Activated CD4-positive, alpha-beta T cell treated with anti-CD3 and anti-CD28 coated beads, Interleukin-2, amount 50 U/mL, for 48 hours (primary cell): ENCODE results near the gene OPRL1.

Experiments used
- DNase-seq, 2 experiments: peaks; one replicate each; pipeline ENCODE4 v3.0.0-alpha.2; 2020

OPRL1 gene

DNA sequence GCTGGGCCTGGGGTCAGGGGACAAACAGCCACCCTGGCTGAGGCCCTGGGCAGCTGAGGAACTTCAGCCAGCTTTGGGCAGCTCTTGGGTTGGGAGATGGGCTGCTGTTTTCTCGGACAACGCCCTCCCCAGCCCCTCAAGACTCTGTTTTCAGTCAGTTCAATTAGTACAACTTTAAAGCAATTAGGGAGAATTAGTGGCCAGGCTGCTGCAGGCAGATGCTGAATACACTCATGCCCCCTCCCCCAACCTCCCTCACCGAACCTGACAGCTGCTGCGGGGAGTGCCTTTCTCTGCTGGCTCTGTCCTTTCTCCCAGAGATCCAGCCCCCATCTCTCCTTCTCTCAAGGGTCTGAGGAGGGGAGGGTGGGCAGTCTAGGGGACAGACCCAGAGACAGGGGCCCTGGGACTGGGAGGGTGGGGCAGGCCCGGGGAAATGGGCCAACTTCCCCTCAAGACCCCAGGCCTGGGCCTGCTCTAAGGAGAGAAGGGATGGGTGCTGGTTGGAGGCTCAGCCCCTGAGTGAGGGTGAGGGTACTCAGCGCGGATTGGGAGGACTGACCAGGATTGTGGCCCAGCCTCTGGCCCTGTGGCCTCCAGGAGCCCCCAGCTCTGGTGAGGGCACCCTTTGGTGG lies 66.5 kb downstream of the OPRL1 start:
- DNase-seq: no peak

DNA sequence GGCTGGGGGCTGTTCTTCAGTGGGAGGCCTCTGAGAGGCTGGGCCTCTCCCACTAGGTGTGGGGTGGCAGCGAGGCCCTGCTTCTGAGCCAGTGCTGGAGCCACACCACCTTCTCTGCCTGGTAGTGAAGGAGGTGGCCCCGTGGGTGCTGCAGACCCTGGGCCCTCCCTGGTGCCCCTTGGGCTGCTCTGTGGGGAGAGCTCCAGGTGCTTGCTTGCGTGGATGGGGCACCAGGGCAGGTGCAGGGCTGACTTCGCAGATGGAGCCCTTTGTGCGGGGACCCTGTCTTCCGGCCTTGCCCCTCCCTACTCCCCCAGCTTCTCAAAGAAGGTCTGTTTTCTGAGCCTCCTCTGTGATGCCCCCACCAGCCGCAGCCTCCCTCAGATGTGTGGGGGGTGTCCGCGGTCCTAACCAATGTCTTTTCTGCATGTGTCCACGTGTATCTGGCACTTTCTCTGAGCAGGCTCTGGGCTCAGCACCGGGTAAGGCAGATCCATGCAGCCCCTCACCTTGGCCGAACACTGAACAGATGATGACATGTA lies 67.1 kb downstream of the OPRL1 start:
- no peak for DNase-seq

DNA sequence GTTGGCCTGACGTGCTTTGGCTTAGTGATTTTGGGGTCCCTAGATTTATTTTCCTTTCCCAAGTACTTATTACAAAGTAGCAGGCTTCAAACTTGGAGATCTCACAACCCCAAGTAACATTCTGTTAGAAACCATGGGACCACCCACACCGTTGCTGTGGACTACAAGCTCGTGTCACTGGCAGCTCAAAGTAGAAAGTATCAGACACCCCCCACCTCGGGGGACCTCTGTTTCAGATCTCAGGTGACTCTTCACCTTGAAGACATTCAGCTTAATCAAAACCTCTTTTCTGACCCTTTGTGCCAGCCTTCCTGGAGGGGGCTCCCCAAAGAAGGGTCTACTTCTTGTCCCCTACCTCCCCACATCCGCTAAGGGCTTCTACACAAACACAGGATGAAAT lies 68.7 kb downstream of the OPRL1 start:
- no peak for DNase-seq

DNA sequence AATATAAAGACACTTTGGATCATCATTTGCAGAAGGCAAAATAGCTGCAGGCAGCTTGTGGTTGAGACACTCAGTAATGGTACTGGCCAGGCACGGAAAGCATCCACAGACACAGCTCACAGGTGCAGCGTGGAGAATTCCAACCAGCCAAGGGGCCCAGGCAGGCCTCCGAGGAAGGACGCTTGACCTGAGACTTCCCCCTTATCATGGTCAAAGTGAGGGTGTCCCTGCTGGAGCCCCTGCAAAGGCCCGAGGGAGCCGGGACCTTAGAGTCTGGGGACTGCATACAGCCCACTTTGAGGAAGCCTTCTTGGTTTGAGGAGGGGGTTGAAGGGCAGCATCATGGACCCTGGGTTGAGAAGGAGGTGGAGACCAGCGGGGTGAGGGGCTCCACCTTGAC lies 69.3 kb downstream of the OPRL1 start:
- no peak for DNase-seq

DNA sequence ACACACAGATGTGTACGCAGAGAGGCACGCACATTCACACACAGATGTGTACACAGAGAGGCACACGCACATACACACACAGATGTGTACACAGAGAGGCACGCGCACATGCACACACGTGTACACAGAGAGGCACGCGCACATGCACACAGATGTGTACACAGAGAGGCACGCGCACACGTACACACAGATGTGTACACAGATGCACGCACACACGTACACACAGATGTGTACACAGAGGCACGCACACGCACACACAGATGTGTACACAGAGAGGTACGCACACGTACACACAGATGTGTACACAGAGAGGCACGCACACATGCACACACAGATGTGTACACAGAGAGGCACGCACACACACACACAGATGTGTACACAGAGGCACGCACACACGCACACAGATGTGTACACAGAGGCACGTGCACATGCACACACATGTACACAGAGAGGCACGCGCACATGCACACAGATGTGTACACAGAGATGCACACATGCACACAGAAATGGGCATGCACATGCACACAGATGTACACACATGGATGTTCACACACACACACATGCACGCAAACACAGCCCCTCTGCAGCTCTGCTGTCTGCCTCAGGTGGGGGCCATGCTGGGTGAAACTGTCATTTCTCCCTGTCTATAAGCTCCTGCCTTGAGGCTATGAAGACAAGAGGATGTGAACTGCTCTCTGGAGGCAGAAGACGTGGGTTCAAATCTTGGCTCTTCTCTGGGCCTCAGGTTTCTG lies 70.1 kb downstream of the OPRL1 start:
- no peak for DNase-seq
